GM18508 (cell line): ENCODE results near the gene CFDP1.
"Not testable (repeated sequence)": the region's sequence is repeated elsewhere in the genome, so short reads cannot be mapped to it uniquely, and the experiment has no call there.

Experiments
- ATAC-seq: cut with Tn5 transposase; IDR thresholded peaks from one replicate; pipeline ENCODE4 v1.9.1; 2021; ENCODE audit warnings: moderate number of reproducible peaks; ENCODE audit not compliant: insufficient read depth, unreplicated experiment

The CFDP1 gene

DNA sequence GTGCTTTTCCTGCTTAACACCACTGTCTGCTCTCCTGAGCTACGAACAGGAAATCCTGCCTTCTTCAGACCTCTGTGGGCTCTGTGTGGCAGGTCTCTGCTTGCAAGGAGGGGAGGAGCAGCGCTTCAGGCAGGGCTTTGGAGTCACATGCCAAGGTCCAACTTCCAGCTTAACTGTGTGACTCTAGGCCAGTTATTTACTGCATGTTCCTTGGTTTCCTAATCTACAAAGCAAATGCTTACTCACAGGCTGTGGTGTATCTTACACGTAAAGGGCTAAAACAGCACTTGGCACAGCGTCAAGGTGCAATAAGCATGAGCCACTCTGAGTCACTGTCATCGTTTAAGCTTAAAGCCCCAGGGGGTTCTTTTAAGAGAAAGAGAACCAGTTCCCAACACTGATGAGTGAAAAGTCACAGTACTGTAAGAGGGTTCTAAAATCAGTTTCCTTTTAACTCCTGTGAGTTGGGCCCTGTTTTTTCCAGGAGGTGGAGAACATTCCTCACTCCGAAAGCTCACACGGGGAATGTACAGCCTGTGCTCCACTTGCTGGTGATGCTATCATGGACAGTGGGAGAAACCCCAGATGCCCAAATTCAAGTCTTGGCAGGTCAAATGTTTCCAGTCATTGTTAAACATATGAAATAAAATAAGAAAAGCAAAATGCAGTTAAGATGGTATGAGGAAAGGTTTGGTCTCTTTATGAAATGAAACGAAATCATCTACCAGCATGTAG is 127.8 kb downstream of the CFDP1 start:
- no peak for ATAC-seq

DNA sequence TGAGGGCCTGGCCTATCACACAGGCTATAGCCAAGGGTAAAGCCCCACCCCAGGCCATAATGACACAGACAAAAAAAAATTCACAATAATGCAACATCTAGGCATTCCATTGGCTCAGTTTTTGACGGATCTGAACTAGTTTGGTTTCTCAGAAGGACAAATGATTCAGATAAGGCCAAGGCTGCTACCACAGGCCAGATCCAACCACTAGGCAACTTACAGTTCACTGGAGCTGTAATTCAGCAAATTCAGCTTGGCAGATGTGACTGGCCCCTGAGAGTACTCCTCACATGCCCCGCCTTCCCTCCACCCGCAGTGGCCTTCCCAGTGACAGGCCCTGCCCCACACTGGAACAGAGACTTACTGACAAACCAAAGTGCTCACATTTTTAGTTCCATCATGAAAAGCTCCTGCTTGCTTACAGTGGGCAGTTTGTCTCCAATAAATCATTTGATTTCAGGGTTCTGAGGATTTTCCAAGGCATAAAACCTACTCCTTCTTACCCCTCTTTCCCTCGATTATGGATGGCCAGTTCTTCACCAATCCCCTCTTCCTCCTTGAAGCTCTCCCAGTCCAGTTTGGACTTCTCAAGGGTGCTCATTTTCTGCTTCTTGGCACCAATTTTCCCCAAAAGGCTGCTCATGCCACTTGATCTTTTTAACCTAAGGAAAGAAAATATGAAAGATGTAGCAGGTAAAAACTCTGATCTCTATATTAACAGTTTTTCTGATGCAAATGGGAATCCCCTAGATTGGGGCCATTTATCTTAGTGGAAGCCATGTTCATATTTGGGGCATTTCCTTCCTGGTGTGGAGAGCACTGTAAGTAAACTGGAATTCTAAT is 128.6 kb downstream of the CFDP1 start:
- no peak for ATAC-seq

- no peak for ATAC-seq
Observed at GRCh38 chr16:75301804-75302203, 131.5 kb downstream of the CFDP1 start.

GRCh38 chr16:75298267-75298666 is 135.0 kb downstream of the CFDP1 start:
- no peak for ATAC-seq

- no peak for ATAC-seq
Observed at GRCh38 chr16:75296606-75297005, 136.7 kb downstream of the CFDP1 start.

DNA sequence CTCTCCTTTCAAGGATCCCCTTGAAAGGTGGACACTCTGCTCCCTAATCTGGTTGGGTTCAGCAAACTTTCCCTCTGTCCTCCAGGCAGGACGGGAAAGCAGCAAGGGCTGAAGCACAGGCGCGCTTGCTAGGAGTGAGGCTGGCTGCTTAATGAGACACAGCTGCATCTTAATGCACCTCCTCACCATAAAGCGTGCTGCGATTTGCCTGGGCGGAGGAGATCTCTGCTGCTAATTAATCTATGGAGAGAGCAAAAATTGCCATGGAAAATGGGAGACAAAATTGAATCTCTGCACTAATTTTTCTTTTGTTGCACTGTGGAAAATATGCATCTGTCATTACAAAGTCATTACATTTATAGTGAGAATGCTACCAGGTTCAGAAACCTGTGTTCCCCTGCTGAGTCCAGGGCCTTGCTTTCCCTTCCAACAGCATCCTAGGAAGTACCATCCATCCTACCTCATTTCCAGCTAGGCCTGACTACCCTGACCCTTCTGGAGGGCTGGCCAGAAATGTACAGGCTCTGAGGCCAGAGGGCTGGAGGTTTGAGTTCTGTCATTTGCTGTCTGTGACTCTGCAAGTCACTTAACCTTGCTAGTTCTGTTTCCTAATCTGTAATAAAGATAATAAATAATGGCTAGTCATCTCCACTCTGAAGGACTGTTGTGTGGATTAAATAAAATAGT is 138.4 kb downstream of the CFDP1 start:
- ATAC-seq: no peak

GRCh38 chr16:75293772-75294171 is 139.5 kb downstream of the CFDP1 start:
- no peak for ATAC-seq

DNA sequence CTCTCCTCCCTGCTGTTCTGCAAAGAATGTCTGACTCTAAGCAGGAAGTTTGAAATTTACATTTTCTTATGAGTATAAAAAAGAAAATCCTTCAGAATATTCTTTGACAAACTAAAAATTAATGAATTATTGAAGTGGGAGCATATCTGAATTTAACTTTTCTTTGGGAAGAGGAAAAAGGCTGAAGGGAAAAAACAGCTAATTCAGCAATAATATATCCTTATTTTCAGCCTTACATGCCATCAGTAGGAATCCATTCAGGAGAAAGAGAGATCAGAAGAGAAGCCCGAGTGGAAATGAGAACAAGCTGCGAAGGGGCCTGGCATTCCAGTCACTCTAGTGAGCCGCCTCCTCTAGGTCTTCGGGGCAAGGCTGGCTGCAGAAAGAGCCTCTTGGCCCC is 140.1 kb downstream of the CFDP1 start:
- ATAC-seq: no peak

GRCh38 chr16:75292691-75293090 is 140.6 kb downstream of the CFDP1 start:
- ATAC-seq: no peak

GRCh38 chr16:75289189-75289588 is 144.1 kb downstream of the CFDP1 start:
- ATAC-seq: no peak

GRCh38 chr16:75288596-75289120 is 144.6 kb downstream of the CFDP1 start:
- ATAC-seq: no peak

GRCh38 chr16:75288181-75288580 is 145.1 kb downstream of the CFDP1 start:
- no peak for ATAC-seq

- ATAC-seq: no peak
Observed at GRCh38 chr16:75287708-75288107, 145.6 kb downstream of the CFDP1 start.

GRCh38 chr16:75286389-75286788 is 146.9 kb downstream of the CFDP1 start:
- no peak for ATAC-seq

- ATAC-seq: no peak
Observed at GRCh38 chr16:75282466-75283281, 150.6 kb downstream of the CFDP1 start.

DNA sequence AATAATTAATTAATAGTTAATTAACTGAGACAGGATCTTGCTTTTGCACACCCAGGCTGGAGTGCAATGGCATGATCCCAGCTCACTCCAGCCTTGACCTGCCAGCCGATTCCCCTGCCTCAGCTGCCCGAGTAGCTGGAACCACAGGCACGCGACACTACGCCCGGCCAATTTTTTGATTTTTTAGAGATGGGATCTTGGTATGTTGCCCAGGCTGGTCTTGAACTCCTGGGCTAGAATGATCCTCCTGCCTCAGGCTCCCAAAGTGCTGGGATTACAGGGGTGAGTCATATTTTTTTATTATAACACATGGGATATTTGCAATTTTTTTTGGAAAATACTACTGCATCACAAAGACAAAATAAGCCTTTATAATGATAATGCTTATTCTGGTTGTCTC is 151.5 kb downstream of the CFDP1 start:
- no peak for ATAC-seq

DNA sequence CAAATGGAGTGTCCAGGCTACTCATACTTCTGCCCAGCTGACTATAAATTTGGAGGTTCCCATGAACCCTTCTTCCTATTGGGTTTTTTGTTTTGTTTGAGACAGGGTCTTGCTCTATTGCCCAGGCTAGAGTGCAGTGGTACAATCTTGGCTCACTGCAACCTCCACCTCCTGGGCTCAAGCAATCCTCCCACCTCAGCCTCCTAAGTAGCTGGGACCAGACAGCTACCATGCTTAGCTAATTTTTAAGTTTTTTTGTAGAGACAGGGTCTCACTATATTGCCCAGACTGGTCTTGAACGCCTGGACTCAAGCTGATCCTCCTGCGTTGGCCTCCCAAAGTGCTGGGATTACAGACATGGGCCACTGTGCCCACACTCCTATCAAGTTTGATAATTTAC is 152.3 kb downstream of the CFDP1 start:
- ATAC-seq: not testable (repeated sequence)

DNA sequence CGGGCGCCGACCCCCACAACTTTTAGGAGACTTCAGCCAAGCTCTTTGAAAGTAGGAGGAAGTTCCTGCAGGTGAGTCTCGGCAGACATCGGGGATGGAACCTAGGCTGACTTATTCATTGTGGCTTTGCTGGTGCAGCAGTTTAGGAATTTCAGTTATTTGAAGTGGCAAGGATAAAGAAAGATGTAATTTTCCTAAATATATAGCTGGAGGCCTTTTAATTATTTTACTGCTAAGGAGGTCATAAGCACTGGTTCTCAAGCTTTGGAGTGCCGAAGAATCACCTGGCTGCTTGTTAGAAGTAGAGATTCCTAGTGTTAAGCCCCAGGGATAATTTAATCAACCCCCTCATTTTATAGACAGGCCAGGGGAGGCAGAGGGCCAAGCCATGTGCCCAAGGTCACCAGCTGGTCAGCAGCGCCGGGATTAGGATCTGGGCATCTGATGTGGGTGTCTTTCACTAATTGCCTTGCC is 152.9 kb downstream of the CFDP1 start:
- ATAC-seq: no peak

GRCh38 chr16:75279305-75279704 is 154.0 kb downstream of the CFDP1 start:
- no peak for ATAC-seq
